GM10266 (cell line): ENCODE results near the gene RASGRF2.

Experiments
- DNase-seq: peaks from one replicate; pipeline ENCODE4 v3.0.0; 2012; ENCODE audit errors: extremely low spot score
- CTCF ChIP-seq: IDR thresholded peaks from 2 replicates; pipeline ENCODE4 v1.5.1; 2012; ENCODE audit warnings: mild to moderate bottlenecking, low read depth; ENCODE audit not compliant: control insufficient read depth, insufficient read depth; ENCODE audit errors: missing control alignments

The RASGRF2 gene

GRCh38 chr5:80953587-80953986, 6.6 kb upstream of the RASGRF2 start:
- TF ChIP-seq CTCF: no peak
- no peak for DNase-seq

DNA sequence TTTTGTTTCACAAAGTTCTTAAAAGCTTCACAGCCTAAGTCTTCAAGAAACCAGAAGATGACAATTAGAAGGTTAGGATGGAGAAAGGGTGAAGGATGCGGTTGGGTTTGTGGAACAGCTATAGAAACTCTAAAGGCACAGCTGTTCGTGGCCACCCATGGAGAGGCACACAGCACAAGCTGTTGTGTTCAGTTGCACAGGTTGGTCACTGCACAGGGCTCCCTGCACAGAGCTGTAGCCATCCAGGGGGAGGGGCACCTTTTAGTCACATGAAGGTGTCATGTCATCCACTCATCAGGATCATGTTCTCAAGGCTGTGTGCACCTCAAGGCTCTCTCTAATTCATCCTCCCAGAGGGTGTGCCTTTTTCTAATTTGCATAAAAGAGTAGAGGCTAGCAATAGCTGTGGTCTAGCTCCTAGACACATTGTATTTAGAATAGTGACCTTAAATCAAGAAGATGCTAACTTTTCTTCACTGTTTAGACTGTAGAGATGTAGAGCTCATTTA, 5.0 kb upstream of the RASGRF2 start:
- no peak for TF ChIP-seq CTCF
- no peak for DNase-seq

DNA sequence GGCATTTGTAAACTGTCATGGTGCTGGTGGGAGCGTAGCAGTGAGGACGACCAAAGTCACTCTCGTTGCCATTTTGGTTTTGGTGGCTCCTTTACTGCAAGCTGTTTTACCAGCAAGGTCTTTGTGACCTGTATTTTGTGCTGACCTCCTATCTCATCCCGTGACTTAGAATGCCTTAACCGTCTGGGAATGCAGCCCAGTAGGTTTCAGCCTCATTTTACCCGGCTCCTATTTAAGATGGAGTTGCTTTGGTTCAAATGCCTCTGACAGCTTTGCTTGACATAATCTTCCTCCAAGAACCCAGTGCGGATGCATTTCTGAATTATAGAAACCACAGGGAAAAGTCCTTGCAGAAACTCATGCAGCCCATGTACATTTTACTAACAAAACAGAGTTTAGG, 3.9 kb upstream of the RASGRF2 start:
- no peak for DNase-seq
- no peak for TF ChIP-seq CTCF

- TF ChIP-seq CTCF: no peak
- DNase-seq: no peak
These were observed 3.0 kb upstream of the RASGRF2 start for GRCh38 chr5:80957031-80957761.

- no peak for DNase-seq
- TF ChIP-seq CTCF: no peak
These were observed 1.5 kb upstream of the RASGRF2 start for GRCh38 chr5:80958616-80959015.

DNA sequence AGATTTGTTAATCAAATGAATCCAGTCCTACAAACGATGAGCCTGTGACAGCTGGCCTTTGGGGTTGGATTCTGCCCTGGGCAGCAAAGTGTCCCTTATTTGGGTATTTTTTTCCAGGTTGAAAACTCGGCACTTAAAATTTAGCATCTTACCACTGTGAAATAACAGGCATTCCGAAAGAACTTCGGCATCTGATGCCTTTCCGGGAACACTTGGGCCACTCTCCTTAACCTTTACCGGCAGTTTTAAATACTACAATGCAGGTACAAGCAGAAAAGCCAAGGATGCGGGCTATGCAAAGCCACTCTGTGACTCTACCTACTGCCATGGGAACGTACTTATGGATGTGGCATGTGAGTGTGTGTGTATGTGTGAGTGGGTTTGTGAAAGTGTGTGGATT, 1.0 kb upstream of the RASGRF2 start:
- DNase-seq: no peak
- no peak for TF ChIP-seq CTCF

DNA sequence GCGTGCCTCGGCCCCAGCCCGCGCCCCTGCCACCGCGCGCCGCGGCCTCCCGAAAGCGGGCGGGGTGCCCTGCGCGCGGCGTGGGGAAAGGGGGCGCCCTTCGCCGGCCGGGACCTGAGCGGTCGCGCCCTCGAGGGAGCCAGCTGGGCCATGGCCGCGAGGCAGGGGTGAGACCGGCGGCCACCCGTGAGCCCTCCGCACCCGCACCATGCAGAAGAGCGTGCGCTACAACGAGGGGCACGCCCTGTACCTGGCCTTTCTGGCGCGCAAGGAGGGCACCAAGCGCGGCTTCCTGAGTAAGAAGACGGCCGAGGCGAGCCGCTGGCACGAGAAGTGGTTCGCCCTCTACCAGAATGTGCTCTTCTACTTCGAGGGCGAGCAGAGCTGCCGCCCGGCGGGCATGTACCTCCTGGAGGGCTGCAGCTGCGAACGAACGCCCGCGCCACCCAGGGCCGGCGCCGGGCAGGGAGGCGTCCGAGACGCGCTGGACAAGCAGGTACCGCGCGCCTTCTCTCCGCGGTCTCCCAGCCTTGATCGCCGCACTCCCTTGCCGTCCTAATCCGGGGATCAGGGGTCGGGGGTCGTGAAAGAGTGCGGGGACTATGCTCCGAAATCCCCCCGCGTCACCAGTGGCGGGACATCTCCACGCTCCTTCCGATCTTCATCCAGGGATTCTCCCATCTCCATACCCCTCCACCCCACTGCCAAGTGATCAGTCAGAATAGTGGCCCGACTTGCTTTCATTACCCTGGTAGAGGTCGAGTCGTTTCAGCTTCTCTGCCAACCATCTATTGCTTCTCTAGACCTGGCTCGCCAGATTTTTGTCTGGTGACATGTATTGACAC, 590 bp downstream of the RASGRF2 start:
- DNase-seq: peak; percentile 29
- no peak for TF ChIP-seq CTCF
